WTC11 (cell line): ENCODE results near the gene IL17RE.

Experiments used
- GABPB1 ChIP-seq: sonication (generic); formaldehyde crosslinking; IDR thresholded peaks from 2 replicates; pipeline ENCODE4 v1.8.1; 2023; ENCODE audit warnings: mild to moderate bottlenecking, missing genetic modification reagents
- MAX ChIP-seq: sonication (generic); formaldehyde crosslinking; IDR thresholded peaks from 2 replicates; pipeline ENCODE4 v1.8.0; 2022; ENCODE audit warnings: mild to moderate bottlenecking, missing genetic modification reagents
- NR2C2 ChIP-seq: sonication (generic); formaldehyde crosslinking; IDR thresholded peaks from 2 replicates; pipeline ENCODE4 v1.8.0; 2022; ENCODE audit warnings: mild to moderate bottlenecking, missing genetic modification reagents
- TCF7 ChIP-seq: sonication (generic); formaldehyde crosslinking; IDR thresholded peaks from 2 replicates; pipeline ENCODE4 v1.8.0; 2022; ENCODE audit warnings: mild to moderate bottlenecking, low read depth, missing genetic modification reagents, moderate library complexity
- ZNF121 ChIP-seq: sonication (generic); formaldehyde crosslinking; IDR thresholded peaks from 2 replicates; pipeline ENCODE4 v1.8.0; 2023; ENCODE audit warnings: missing genetic modification reagents
- ZNF232 ChIP-seq: sonication (generic); formaldehyde crosslinking; IDR thresholded peaks from 2 replicates; pipeline ENCODE4 v1.8.0; 2022; ENCODE audit warnings: mild to moderate bottlenecking, missing genetic modification reagents
- ZNF396 ChIP-seq: fragments of 250-450 bp; sonication (Bioruptor Pico); IDR thresholded peaks from 2 replicates; pipeline ENCODE4 v1.8.0; 2021; ENCODE audit warnings: mild to moderate bottlenecking, moderate library complexity, borderline replicate concordance
- TF ChIP-seq, protein P1 (sequence below): fragments of 200-600 bp; IDR thresholded peaks from 2 replicates; pipeline ENCODE4 v1.8.0; 2022; ENCODE audit warnings: antibody characterized with exemption
- TF ChIP-seq, protein P2 (sequence below): sonication (generic); formaldehyde crosslinking; conservative IDR thresholded peaks from 2 replicates; pipeline ENCODE4 v1.8.1; 2022; ENCODE audit warnings: mild to moderate bottlenecking, missing genetic modification reagents
- TF ChIP-seq, protein P3 (sequence below): sonication (generic); formaldehyde crosslinking; IDR thresholded peaks from 2 replicates; pipeline ENCODE4 v1.8.0; 2022; ENCODE audit warnings: mild to moderate bottlenecking, missing genetic modification reagents
- TF ChIP-seq, protein P4 (sequence below): sonication (generic); formaldehyde crosslinking; IDR thresholded peaks from 2 replicates; pipeline ENCODE4 v1.8.1; 2022; ENCODE audit warnings: low read depth, missing genetic modification reagents, borderline replicate concordance
- TF ChIP-seq, protein P5 (sequence below): fragments of 250-450 bp; sonication (Bioruptor Pico); IDR thresholded peaks from 2 replicates; pipeline ENCODE4 v1.9.0; 2021; ENCODE audit warnings: moderate library complexity, mild to moderate bottlenecking, inconsistent platforms, borderline replicate concordance

GRCh38 chr3:9881441-9881840 lies 21.2 kb upstream of the IL17RE start:
- TF ChIP-seq, protein P1, sequence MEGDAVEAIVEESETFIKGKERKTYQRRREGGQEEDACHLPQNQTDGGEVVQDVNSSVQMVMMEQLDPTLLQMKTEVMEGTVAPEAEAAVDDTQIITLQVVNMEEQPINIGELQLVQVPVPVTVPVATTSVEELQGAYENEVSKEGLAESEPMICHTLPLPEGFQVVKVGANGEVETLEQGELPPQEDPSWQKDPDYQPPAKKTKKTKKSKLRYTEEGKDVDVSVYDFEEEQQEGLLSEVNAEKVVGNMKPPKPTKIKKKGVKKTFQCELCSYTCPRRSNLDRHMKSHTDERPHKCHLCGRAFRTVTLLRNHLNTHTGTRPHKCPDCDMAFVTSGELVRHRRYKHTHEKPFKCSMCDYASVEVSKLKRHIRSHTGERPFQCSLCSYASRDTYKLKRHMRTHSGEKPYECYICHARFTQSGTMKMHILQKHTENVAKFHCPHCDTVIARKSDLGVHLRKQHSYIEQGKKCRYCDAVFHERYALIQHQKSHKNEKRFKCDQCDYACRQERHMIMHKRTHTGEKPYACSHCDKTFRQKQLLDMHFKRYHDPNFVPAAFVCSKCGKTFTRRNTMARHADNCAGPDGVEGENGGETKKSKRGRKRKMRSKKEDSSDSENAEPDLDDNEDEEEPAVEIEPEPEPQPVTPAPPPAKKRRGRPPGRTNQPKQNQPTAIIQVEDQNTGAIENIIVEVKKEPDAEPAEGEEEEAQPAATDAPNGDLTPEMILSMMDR: no peak
- TF ChIP-seq TCF7 (CRISPR knock-in tag) (no peak), NR2C2 (no peak), MAX (CRISPR knock-in tag) (no peak), ZNF232 (CRISPR knock-in tag) (no peak), ZNF396 (CRISPR knock-in tag) (no peak), GABPB1 (no peak), ZNF121 (CRISPR knock-in tag) (no peak)
- TF ChIP-seq, protein P2, sequence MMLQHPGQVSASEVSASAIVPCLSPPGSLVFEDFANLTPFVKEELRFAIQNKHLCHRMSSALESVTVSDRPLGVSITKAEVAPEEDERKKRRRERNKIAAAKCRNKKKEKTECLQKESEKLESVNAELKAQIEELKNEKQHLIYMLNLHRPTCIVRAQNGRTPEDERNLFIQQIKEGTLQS (CRISPR knock-in tag): no peak
- TF ChIP-seq, protein P3, sequence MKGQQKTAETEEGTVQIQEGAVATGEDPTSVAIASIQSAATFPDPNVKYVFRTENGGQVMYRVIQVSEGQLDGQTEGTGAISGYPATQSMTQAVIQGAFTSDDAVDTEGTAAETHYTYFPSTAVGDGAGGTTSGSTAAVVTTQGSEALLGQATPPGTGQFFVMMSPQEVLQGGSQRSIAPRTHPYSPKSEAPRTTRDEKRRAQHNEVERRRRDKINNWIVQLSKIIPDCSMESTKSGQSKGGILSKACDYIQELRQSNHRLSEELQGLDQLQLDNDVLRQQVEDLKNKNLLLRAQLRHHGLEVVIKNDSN (CRISPR knock-in tag): no peak
- TF ChIP-seq, protein P4, sequence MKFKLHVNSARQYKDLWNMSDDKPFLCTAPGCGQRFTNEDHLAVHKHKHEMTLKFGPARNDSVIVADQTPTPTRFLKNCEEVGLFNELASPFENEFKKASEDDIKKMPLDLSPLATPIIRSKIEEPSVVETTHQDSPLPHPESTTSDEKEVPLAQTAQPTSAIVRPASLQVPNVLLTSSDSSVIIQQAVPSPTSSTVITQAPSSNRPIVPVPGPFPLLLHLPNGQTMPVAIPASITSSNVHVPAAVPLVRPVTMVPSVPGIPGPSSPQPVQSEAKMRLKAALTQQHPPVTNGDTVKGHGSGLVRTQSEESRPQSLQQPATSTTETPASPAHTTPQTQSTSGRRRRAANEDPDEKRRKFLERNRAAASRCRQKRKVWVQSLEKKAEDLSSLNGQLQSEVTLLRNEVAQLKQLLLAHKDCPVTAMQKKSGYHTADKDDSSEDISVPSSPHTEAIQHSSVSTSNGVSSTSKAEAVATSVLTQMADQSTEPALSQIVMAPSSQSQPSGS: no peak
- TF ChIP-seq, protein P5, sequence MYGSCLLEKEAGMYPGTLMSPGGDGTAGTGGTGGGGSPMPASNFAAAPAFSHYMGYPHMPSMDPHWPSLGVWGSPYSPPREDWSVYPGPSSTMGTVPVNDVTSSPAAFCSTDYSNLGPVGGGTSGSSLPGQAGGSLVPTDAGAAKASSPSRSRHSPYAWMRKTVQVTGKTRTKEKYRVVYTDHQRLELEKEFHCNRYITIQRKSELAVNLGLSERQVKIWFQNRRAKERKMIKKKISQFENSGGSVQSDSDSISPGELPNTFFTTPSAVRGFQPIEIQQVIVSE (CRISPR knock-in tag): no peak
